GM19397 (cell line): Measurements from ENCODE around the gene PNPO.
"Not testable (repeated sequence)": the region's sequence is repeated elsewhere in the genome, so short reads cannot be mapped to it uniquely, and the experiment has no call there.

ENCODE experiments used
- ATAC-seq: cut with Tn5 transposase; IDR thresholded peaks from one replicate; pipeline ENCODE4 v1.9.1; 2021; ENCODE audit warnings: mild to moderate bottlenecking, moderate library complexity; ENCODE audit not compliant: unreplicated experiment

Gene PNPO

DNA sequence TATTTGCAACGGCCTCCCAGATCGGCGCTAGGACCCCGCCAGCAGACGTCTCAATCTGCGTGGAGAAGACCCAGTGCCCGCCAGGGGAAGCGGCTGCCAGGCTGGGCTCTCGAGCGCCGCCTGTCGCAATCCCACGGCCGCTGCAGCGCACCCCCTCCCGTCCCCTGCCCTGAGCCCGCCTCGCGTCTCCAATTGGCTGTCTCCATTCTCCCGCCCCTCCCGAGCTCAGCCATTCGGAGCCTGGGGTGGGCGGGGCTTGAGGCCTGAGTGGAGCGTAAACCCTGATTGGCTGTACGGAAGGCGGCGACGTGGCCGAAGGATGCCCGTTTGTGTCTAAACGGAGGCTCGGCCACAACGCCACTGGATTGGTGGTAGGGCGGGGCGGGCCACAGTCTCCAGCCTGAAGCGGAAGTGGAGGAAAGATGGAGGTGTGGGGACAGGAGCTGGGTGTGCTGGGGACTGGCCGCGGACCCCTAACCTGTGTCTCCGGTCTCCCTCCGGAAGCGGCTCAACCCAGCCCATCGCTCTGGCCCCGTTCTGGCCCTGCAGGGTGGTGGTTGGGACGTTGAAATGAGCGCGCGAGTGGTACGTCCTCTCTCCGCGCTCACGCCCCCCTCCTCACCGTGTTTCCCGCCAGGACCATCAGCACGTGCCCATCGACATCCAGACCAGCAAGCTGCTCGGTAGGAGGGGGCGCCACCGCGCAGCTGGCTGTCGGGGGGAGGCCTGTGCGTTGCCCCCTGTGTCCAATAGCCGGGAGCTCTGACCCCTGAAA, 29.5 kb downstream of the PNPO start, which contains the start of gene CDK5RAP3:
Gene CDK5RAP3 (plus strand): TSS at position 389 of the 775 bp plus-strand sequence. CDS start 34 bp downstream, at position 423.
- ATAC-seq: peak; percentile 94

DNA sequence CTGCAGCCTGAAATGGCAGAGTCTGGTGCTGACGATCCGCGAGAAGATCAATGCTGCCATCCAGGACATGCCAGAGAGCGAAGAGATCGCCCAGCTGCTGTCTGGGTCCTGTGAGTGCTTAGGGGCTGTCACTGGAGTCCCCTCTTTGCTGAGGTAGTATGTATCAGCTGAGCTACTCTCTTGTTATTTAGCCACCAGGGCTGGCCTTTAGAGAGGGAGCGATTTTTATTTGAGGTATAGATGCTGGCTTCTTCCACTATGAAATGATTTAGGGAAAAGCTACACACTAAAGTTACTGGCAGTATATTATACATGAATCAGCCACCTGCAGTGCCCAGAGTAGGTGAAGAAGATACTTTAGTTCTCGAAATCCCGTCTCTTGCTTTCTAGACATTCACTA, 32.2 kb downstream of the PNPO start:
- no peak for ATAC-seq

DNA sequence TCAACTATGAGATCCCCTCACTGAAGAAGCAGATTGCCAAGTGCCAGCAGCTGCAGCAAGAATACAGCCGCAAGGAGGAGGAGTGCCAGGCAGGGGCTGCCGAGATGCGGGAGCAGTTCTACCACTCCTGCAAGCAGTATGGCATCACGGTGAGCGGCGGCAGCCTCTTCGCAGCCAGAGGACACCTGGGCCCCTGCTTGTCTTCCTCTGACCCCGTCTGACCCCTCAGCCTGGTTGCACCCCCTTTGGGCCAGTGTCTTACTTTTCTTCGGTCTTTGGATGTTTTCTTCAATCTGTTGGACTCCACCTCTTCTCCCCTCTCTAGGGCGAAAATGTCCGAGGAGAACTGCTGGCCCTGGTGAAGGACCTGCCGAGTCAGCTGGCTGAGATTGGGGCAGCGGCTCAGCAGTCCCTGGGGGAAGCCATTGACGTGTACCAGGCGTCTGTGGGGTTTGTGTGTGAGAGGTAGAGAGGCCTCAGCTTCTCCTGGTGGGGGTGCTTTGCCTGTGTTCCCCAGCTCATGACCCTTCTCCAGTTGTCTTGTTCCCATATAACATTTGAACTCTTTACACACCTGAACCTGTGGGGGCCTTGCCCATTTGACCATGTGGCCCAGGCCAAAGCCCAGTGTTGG, 33.9 kb downstream of the PNPO start:
- ATAC-seq: no peak

DNA sequence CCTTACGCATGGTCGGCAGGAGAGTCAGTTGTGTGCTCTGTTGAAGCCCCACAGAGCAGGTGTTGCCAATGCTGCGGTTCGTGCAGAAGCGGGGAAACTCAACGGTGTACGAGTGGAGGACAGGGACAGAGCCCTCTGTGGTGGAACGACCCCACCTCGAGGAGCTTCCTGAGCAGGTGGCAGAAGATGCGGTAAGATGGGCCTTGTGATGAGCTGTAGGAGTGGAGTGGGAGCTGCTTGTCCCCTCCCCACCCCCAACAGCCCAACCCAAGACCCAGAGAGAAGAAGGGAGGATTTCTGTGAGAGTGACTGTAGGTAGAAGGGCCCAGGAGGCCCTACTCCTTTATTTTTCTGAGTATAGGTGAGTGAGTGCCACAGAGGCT, 34.4 kb downstream of the PNPO start:
- no peak for ATAC-seq

DNA sequence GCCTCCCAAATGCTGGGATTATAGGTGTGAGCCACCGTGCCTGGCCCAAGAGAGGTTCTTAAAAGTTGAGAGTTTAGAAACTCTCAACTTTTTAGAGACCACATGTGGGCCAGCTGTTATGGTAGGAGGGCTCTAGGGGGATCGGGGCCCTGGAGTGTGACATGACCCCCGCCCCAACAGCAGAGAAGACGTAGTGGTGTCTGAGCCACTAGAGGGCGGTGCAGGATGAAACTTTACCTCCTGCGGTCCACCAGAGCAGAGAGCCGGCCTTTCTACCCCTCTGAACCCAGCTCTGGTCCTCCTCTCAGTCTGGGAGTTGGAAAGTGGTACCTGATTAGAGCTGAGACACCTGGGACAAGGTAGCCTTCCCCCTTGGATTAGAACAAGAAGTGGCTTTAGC, 37.0 kb downstream of the PNPO start:
- no peak for ATAC-seq

DNA sequence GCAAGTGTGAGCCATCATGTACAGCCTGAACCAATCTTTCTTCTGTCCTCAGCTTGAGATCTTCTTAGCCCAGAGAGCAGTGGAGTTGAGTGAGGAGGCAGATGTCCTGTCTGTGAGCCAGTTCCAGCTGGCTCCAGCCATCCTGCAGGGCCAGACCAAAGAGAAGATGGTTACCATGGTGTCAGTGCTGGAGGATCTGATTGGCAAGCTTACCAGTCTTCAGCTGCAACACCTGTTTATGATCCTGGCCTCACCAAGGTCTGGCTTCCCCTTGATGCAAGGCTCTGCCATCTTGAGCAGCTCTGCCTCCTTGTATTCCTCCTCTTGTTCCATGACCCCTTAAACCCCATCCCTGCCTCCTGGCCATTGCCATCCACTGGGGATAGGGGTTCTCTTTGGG, 39.2 kb downstream of the PNPO start:
- no peak for ATAC-seq

DNA sequence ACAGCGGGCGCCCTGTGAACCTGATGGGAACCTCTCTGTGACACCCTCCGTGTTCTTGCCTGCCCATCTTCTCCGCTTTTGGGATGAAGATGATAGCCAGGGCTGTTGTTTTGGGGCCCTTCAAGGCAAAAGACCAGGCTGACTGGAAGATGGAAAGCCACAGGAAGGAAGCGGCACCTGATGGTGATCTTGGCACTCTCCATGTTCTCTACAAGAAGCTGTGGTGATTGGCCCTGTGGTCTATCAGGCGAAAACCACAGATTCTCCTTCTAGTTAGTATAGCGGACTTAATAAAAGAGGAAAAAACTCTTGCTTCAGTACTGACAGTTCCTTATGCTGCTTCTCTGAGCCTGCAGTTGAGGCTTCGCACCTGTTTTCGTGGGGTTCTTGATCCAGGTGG, 40.1 kb downstream of the PNPO start:
- ATAC-seq: no peak

DNA sequence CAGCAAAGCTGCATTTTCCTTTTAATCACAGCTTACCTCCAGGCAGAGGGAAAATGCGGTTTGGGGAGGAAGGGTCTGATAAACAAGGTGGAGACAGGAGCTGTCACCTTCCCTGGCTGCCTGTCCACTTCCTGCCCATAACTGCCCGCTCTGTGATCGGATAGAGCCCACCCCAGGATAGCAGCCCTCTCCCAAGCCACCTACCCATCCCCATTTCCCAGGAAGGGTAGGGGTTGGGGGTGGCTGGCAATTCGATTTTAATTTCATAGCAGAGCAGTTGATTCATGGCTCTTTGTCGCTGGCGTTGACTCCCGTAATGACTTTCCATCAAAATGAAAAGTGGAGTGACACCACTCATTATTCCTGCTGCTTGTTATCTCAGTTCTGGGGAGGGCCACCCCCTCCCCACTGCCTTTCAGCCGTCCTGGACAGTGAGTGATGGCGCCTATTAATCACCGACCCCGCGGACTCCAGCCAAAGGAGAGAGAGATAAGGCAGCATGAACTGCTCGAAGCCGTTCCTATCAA, 40.8 kb downstream of the PNPO start:
- no peak for ATAC-seq

DNA sequence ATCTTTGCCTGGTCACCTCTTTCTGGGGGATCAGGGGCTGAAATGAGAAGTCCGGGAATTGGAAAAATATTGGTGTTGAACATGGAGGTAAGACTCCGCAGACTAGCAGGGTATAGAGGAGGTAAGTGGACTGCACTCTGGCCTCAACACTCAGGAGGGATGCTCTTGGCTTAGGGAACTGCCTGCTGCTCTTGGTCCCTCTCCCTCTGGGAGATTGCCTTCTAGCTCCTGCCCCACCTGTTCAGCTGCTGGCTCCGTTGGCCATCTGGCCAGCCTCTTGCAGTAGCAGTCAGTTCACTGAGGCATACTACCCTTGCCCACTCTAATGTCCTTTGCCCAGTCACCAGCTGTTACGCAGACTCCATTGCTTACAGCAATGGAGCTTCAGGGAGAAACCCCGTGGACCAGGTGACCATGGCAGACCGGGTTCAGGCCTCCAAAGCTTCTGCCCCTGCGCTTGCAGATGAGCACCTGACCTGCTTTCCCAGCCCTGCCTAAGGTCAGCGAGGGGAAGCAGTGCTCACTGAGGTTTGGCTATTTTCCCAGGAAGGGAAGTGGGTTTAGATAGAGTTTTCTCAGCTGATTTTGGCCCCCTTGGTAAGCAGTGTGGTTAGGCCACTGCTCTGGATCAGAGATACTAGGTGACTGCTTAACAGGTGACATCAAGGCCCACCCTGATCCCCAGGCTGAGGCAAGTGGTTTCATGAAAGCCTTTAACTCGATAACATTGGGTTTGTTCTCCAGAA, 41.4 kb downstream of the PNPO start:
- ATAC-seq: no peak

DNA sequence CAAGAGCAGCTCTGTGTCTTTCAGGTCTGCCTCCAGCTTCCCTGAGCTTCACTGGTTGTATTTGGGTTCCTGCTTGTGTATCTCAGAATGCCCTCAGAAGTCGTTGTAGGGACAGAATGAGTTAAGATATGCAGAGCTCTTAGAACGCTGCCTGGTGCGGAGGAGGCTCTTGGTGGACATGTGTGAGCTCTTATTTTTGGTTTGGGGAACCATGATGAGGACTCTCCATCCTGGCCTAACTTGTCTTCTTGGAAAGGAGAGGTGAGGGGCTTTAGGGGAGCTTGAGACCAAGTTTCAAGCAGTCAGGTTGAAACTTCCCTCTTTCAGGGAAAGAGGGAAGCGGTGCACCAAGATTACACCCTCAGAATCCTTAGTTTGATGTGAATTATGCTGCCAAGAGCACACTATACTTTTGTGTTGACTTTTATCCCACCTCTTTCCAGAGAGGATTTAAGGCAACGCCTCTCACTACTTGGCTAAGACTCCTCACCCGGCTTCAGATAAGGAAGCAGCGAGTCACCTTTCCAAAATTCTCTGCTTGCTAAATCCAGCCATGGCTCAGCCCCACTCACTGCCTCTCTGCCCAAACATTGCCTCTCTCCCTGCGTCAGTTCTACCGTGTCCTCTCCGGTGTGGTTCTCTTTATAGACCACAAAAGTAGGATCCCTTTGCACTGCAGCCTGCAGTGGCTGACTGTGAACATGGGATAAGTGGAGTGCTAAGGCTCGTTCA, 42.3 kb downstream of the PNPO start:
- no peak for ATAC-seq

DNA sequence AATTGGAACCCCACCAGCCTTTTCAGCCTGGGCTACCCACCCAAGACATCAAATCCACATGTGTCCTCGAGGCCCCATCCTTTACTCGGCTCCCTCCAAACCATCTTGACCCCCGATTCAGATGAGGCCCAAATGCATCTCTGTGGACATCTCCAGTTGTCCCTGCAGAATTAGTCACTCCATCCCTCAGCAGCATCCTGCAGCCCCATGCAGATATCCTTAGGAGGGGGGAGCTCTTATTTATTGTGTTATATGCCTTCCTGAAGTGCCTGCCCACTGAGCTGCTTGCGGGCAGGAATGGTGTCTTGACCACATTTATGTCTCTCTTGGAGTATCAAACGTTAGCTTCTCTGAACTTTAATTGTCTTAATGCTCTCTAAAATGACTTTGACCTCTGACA, 45.1 kb downstream of the PNPO start:
- no peak for ATAC-seq

DNA sequence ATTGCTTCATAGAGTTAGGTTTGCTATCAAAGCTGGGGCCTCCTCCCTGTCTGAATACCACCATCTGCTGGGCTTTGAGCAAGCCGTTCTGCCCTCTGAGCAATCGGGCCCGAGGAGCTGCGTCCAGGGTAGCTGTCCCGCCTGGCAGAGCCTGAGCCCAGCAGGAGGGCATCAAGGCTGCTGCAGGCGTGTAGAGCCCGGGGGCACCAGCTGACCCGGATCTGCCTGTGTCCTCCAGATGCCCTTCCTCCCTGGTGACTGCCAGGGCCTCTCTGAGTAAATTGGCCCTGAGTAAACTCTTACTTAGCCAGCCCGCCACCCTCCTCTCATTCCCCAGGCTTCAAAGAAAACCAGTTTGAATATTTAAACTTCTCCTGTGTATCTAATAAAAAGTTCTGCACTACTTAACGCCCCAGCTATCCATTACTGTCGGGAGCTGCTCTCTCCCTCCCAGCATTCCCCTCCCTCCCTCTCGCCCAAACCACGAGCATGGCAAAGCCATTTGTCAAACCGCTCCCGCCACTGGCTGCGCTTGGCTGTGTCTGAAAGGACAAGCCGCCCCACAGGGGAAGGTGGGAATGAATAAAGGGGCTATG, 46.0 kb downstream of the PNPO start:
- ATAC-seq: no peak

DNA sequence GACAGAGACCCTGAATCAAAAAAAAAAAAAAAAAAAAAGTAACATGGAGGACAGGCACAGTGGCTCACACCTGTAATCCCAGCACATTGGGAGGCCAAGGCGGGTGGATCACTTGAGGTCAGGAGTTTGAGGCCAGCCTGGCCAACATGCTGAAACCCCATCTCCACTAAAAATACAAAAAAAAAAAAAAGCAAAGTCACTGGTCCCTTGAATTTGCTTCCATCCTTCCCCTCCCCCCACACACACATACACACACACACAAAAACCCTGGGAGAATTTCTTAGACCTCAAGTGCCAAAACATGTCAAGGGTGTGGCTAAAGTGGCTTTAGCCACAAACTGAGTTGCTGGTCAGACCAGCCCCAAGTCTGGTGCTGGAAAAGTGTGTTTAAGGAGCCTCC, 47.1 kb downstream of the PNPO start:
- not testable (repeated sequence) for ATAC-seq

DNA sequence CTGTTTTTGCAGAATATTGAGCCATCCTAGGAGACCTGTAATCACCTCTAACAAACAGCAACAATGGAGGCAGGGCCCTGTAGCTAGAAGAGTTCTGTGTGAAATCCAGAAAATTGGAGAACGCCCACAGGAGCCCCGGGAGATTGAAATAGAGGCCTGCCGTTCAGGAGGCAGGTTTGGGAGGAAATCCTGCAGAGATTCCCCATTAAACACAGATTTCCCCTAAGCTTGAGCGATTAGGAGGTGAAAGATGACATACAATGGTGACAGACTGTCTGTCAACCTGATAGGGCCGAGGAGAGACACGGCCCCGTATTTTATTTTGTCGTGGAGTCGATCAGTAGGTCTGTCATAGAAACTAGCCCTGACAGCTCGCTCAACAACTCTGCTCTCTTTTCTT, 47.8 kb downstream of the PNPO start:
- no peak for ATAC-seq

DNA sequence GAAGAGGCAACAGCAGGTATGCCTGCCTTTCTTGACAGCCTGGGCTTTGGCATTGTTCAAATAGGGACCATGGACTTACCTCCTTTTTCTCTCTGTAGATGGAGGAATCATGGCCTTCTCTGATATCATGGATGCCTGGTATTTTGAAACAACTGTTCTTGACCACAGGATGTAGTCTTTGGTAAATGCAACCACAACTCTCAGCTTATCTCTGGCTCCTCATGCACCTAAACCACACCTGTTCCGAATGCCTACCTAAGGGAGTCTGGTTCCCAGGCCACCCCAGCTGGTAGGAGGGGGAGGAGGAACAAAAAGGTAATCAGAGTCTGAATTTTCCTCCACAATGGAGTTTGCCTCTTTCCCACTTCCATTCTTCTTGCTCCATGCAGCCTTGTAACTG, 48.3 kb downstream of the PNPO start:
- no peak for ATAC-seq

DNA sequence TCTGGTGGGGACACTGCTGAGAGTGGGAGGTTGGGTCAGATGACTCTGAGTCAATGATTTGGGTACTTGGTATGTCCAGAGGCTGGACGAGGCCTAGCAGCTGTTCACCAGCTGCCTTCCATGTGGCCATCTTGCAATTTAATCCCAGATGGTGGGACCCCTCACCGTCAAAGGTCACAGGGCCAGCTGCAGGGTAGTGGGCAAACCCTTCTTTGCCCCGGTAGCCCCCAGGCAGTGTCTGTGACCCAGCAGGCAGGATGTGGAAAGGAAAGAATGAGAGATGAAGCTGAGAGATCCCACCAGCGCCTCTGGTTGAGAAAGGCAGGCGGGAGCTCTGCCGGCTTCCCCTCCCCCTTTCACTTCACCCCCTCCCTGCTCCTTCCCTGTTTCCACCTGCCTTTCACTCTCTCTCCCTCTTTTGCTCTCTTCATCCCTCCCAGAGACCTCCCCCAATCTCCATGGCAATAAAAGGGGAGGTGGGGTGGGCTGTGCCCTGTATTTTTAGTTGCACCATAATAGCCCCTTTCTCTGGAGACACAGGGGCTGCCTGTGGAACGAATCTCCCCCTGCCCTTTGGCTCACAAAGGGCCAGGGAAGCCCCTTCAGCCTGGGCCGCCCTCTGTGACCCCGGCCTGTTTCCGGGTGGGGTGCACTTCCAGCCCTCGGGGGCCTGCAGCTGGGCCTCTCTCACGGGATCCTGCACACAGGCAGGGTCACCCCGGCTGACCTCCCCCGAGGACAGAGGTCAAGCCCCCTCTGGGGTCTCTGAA, 49.8 kb downstream of the PNPO start:
- ATAC-seq: no peak

DNA sequence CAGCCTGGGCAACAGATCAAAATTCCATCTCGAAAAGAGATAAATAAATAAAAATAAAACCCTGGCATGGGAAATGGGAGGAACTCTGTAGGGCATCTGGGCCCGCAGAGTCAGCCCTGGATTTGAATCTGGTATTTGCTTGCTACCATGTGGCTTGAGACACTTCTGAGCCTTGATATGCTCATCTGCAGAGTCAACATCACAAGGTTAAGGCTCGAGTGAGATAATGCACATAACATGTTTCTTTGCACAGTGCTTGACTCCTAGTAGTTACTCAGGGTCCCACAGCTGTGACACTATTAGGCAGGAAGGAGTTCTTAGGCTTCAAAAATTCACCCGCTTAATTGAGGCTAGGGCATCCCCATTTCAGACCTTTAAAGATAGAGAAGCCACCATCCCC, 50.8 kb downstream of the PNPO start:
- no peak for ATAC-seq

DNA sequence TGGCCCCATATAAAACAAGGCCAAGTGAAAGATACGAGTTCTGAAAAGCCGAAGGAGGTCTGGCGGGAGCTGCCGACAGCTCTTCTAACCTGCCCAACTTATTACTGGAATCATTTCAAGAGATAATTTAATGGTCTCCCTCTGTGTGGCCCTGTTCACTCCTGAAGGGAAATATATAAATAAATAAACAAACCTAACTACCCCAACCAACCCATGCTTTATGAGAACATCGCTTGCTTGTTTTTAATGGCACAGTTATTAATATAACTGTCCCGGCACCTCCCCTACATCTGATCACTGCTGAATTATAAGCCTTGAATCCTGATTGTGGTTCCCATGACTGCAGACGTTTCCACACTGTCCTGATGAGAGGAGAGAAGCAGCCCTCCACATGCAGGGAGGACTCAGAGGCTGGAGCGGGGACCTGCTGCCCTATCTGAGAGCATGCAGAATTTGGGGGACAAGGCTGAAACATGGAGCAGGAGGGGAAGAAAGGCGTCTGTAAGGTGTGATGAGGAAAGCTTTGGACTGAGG, 51.7 kb downstream of the PNPO start:
- no peak for ATAC-seq

DNA sequence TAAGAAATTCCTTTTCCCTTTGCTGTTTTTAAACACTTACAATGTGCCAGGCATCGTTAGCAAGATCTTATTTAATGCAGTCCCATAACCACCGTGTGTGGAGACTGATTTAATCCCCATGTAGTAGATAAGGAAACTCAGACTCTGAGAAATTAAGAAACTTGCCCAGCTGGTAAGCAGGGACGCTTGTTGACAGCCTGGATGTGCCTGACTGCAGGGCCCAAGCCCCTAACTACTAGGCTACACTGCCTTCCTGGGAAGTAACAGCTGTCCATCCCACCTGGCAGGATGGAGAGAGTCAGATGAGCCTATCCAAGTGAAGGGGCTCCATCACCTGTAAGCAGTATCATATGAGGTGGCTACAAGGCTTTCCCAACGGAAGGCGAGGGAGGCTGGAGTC, 52.6 kb downstream of the PNPO start:
- no peak for ATAC-seq

DNA sequence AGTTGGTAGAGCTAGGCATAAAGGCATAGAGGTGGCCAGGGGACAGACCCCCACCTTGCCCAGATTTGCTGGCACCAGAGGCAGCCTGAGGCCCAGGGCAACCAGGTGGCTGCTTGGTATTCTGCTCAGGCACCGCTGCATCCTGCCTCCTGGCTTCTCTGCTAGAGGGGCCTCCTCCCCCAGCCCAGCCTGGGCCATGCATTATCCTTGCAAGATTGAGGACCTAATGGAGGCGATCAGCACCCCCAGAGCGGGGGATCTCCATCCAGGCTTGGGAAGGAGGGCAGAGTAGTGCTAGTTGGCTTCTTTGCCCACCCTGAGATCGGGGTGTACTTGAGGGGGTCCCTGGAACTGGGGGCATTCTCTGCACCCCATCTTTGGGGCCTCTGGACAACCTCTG, 53.4 kb downstream of the PNPO start:
- no peak for ATAC-seq
